Kidney (tissue), 14 donors: ENCODE data around the gene USP47. TPM values are rescaled to one million over a fixed set of nuclear protein-coding genes. Genes with fewer than 3 reads are reported as not detected.
A peak's percentile ranks its signal among the peaks of the same experiment; 100 is the strongest.

Source experiments
- DNase-seq, 5 donors: peaks; one replicate each; pipeline ENCODE4 v3.0.0-alpha.2; 2013 to 2020
- FAIRE-seq: peaks from 2 replicates; lab custom pipeline; 2012; peaks lifted over from hg19 to GRCh38; lab: Jason Lieb, UNC
- H3K27ac ChIP-seq, 2 donors: one replicate each; pipeline ENCODE4 v1.7.0; 2013; ENCODE audit warnings: low read depth in 2 of 2, low read length in 2 of 2, inconsistent platforms in 1 of 2
- H3K27me3 ChIP-seq: one replicate; pipeline ENCODE4 v1.7.1; 2013; ENCODE audit warnings: low read length, inconsistent platforms; ENCODE audit not compliant: control insufficient read depth, insufficient read depth
- H3K36me3 ChIP-seq, 3 donors: one replicate each; pipeline versions ENCODE4 v1.7.0 to v1.7.1; 2013; ENCODE audit warnings: low read length in 3 of 3, control low read depth in 1 of 3, inconsistent platforms in 1 of 3; ENCODE audit not compliant: insufficient read depth in 3 of 3, control insufficient read depth in 2 of 3
- H3K4me1 ChIP-seq, 3 donors: one replicate each; pipeline versions ENCODE4 v1.7.0 to v1.7.1; 2013; ENCODE audit warnings: low read length in 3 of 3, inconsistent platforms in 1 of 3, low read depth in 1 of 3; ENCODE audit not compliant: control insufficient read depth in 2 of 3, insufficient read depth in 2 of 3
- H3K4me3 ChIP-seq, 3 donors: one replicate each; pipeline versions ENCODE4 v1.7.0 to v1.8.1; 2013; ENCODE audit warnings: low read length in 3 of 3, control low read depth in 1 of 3, inconsistent platforms in 1 of 3
- H3K9ac ChIP-seq, 3 donors: one replicate each; pipeline versions ENCODE4 v1.7.0 to v1.7.1; 2013; ENCODE audit warnings: low read length in 3 of 3, control low read depth in 1 of 3, inconsistent platforms in 1 of 3
- H3K9me3 ChIP-seq, 3 donors: one replicate each; pipeline versions ENCODE4 v1.7.0 to v1.7.1; 2013; ENCODE audit warnings: low read length in 3 of 3, control low read depth in 1 of 3, inconsistent platforms in 1 of 3; ENCODE audit not compliant: control insufficient read depth in 2 of 3, insufficient read depth in 1 of 3
- intact Hi-C: fragments of 100-400 bp; cut with DNase I; formaldehyde crosslinking; loops from one replicate; pipeline ENCODE4 v1.11.1; 2022
- polyA plus RNA-seq: library from polyadenylated mRNA; stranded (reverse); fragments of 350-450 nt; fragmentation: Illumina TruSeq; extraction: RNeasy Lipid Tissue Mini Kit (QIAGEN cat#74804); gene quantifications from one replicate; pipeline ENCODE4 v1.2.3, GENCODE V29; 2014; ENCODE audit warnings: low read depth, low replicate concordance; ENCODE audit not compliant: insufficient read depth
- total RNA-seq: library from RNA; stranded (reverse); fragmentation: NEBNext Ultra II Directional; extraction: Animal tissue kit (Norgen Biotek cat#: 25700); gene quantifications from one replicate; pipeline ENCODE4 v1.2.1, GENCODE V29; 2021
- TF ChIP-seq, protein P1 (sequence below): IDR thresholded peaks from 3 replicates; pipeline ENCODE4 v1.5.1; 2012; ENCODE audit warnings: mild to moderate bottlenecking, moderate library complexity, borderline replicate concordance; ENCODE audit not compliant: insufficient read depth; ENCODE audit errors: extremely low read depth
- donor health status: control.
- donor health status: control.
- donor health status: control.
- donor health status: control.
- donor health status: control.
- donor health status: DM: yes; HTN: yes; CAD: no.
- donor health status: Normal renal cell carcinoma (clear cell type).

Gene USP47
- total and polyA plus RNA-seq, 2 donors from 2014 or later, result 16.3 to 43.3 TPM

DNA sequence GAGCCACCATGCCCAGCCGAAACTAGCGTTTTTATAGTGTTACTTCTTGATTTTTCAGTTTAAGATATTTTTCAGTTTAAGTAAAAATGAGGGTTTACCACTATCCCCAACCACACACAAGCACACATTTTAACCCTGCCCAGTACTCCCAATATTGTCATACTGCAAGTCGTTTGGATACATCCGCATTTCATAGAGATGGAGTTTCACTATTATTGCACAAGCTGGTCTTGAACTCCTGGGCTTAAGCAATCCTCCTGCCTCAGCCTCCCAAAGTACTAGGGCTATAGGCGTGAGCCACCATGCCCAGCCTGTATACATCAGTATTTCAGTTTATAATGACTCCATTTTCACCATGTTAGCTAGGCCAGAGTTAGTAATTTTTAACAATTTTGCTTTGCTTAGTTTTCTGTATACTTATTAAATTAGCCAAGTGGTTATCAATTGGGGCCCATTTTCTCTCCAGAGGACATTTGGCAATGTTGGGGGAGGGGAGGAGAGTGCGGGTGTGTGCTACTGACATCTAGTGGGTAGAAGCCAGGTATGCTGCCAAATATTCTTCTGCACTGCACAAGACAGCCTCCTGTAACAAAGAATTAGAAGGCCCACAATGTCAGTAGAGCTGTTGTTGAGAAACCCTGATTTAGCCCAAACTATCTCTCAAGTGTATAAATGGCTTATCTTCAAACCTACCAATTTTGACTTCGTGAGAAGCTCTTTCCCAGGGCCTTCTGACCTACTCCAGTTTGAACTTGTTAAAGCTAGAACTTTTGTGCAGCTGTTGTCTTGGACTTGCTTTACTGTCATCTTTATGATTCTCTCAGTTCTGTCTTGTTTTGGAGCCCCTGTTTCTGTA, 7.3 kb downstream of the USP47 start:
- TF ChIP-seq, protein P1, sequence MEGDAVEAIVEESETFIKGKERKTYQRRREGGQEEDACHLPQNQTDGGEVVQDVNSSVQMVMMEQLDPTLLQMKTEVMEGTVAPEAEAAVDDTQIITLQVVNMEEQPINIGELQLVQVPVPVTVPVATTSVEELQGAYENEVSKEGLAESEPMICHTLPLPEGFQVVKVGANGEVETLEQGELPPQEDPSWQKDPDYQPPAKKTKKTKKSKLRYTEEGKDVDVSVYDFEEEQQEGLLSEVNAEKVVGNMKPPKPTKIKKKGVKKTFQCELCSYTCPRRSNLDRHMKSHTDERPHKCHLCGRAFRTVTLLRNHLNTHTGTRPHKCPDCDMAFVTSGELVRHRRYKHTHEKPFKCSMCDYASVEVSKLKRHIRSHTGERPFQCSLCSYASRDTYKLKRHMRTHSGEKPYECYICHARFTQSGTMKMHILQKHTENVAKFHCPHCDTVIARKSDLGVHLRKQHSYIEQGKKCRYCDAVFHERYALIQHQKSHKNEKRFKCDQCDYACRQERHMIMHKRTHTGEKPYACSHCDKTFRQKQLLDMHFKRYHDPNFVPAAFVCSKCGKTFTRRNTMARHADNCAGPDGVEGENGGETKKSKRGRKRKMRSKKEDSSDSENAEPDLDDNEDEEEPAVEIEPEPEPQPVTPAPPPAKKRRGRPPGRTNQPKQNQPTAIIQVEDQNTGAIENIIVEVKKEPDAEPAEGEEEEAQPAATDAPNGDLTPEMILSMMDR, result peak; percentile 65
- H3K27ac ChIP-seq, result no peak overlapping the region
- DNase-seq (peak in 4 of 5 donors; percentile 49 to 73 (median 51)), FAIRE-seq (no peak)
- H3K27me3 ChIP-seq, result no peaks in the 10 kb centered on the region
- no peak overlapping the region for H3K4me3 ChIP-seq
- H3K4me1 ChIP-seq, result peaks cover 0 to 20% (median 11%) of the 10 kb centered on the region in 3 donors
- no peaks in the 10 kb centered on the region for H3K36me3 ChIP-seq
- H3K9ac ChIP-seq, result no peak overlapping the region
- H3K9me3 ChIP-seq, result no peaks in the 10 kb centered on the region
- intact Hi-C loops, result no loop called here

DNA sequence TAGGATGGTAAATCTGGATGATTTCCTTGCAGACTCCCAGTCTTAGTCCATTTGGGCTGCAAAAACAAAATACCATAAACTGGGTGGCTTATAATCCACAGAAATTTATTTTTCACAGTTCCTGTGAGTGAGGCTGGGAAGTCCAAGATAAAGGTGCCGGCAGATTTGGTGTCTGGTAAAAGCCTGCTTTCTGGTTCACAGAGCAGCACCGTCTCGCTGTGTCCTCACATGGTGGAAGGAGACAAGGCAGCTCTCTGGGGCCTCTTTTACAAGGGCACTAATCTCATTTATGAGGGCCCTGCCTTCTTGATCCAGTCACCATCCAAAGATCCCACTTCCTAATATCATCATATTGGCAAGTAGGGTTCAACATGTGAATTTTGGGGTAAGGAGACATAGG, 8.9 kb downstream of the USP47 start:
- FAIRE-seq, result no peak
- TF ChIP-seq, protein P1, result no peak
- no peak overlapping the region for H3K9ac ChIP-seq
- H3K36me3 ChIP-seq, result no peaks in the 10 kb centered on the region
- H3K27me3 ChIP-seq, result no peaks in the 10 kb centered on the region
- no peak for DNase-seq
- no peak overlapping the region for H3K4me3 ChIP-seq
- no peak overlapping the region for H3K27ac ChIP-seq
- no peaks in the 10 kb centered on the region for H3K9me3 ChIP-seq
- H3K4me1 ChIP-seq, result peaks cover 0 to 11% (median 4%) of the 10 kb centered on the region in 3 donors
- intact Hi-C loops, result no loop called here

DNA sequence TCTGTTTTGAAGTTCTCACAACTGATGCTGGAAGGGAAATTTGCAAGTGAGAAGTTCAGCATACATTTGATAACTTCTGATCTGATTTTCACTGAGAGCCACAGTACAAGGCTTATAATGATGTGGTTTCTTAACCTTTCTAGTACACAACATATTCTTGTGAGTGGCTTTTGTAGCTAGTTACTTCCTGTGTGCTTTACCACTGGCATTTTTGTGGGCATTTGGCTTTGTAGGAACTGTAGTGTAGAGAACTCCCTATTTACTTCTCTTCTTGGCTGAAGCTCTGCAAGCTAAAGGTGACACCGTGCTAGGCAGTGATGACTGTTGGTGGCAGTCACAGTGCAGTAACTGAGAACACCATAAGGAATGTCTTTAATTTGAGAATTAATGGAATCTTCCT, 14.9 kb downstream of the USP47 start:
- no peak for FAIRE-seq
- peaks cover 0 to 17% (median 2%) of the 10 kb centered on the region in 3 donors for H3K4me1 ChIP-seq

More for the DNA sequence above, 14.9 kb downstream of the USP47 start:
- Histone ChIP-seq H3K4me3 (no peak overlapping the region), H3K9me3 (no peaks in the 10 kb centered on the region), H3K27ac (no peak overlapping the region), H3K9ac (no peak overlapping the region), H3K36me3 (no peaks in the 10 kb centered on the region), H3K27me3 (no peaks in the 10 kb centered on the region)
- no peak for DNase-seq
- TF ChIP-seq, protein P1, result no peak
- intact Hi-C loops, result no loop called here
